Endometrium (tissue), 2 donors: ENCODE results near the gene MSN.

Source experiments
- FAIRE-seq: peaks from 2 replicates; lab custom pipeline; 2012; peaks lifted over from hg19 to GRCh38; lab: Jason Lieb, UNC
- donor health status: control.
- donor health status: control.

MSN gene

GRCh38 chrX:65674204-65674893 is 6.9 kb downstream of the MSN start:
- FAIRE-seq = no peak

- FAIRE-seq = no peak
Observed at GRCh38 chrX:65677954-65678469, 10.6 kb downstream of the MSN start.

GRCh38 chrX:65679071-65679540 is 11.7 kb downstream of the MSN start:
- FAIRE-seq = no peak

DNA sequence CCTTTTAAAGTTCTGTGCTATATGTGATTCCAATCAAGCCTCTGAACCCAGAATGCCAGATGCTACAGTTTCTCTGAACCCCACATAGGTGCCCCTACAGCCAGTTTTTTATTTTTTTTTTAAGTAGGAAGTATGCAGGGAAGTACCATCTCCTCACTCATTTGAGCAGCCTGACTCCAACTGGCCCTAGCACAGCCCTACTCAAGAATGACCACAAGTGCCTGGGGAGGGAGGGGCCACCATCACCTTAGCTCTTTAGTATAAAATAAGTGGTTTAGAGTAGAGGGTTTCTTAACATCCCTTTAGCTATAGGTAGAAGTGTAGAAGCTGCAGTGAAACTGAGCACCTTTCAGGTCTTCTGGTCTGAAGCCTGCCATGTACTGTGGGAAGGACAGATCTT is 14.4 kb downstream of the MSN start:
- FAIRE-seq = no peak

- no peak for FAIRE-seq
Observed at GRCh38 chrX:65685112-65685511, 17.7 kb downstream of the MSN start.

- FAIRE-seq = no peak
Observed at GRCh38 chrX:65686236-65686635, 18.8 kb downstream of the MSN start.

- no peak for FAIRE-seq
Observed at GRCh38 chrX:65687367-65687766, 19.9 kb downstream of the MSN start.

- FAIRE-seq = no peak
Observed at GRCh38 chrX:65688403-65688871, 21.0 kb downstream of the MSN start.

DNA sequence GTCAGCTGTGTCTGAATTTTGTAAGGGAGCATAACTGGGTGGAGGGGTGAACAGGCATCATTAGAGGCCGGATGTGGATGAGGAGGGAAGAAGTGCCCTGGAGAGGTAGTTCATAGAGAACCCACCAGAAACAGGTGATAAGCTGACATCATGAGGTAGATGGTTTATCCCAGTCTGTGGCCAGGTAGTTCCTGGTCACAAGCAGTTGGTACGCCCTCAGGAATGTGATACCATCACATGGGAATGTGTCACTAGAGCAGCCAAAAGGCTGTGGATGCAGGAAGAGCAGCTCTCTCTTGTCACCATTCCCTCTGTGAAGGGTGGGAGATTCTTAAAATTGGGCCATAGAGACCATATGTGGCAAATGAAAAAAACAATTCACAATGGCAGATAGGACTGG is 21.9 kb downstream of the MSN start:
- no peak for FAIRE-seq

DNA sequence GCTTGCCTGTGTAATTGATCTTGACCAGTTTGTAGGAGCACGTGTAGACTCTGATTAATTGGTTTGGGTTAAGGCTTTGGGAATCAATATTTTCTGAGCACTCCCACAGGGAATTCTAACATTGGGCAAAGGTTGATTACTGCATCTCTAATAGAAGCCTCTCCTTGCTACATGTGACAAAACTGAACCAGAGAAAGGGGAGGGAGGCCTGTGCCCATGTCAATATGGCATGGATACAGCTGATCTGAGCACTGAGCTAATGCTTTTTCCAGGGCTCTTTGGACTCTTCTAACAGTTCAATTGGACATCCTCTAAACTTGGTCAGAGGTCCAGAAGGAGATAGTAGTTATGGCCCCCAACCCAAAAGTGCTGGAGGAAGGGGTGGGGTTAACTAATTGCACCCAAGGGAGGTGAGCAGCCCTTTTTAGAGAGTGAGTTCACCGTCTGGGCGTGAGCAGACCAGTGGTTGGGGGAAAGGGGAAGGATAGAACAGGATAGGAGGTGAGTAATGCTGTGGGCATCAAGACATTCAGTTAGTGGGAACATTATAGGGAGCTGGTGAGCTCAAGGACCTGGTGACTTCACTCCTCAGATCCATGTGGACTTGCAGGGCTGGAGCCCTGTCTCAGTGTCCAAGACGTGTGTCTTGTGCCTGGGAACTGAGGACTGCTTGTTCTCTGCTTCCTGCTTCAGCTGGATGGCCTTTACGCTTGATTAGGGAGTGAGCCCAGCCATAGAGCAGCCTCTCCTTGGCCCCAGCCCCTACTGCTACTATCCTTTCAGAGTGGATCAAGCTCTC is 22.8 kb downstream of the MSN start:
- no peak for FAIRE-seq

DNA sequence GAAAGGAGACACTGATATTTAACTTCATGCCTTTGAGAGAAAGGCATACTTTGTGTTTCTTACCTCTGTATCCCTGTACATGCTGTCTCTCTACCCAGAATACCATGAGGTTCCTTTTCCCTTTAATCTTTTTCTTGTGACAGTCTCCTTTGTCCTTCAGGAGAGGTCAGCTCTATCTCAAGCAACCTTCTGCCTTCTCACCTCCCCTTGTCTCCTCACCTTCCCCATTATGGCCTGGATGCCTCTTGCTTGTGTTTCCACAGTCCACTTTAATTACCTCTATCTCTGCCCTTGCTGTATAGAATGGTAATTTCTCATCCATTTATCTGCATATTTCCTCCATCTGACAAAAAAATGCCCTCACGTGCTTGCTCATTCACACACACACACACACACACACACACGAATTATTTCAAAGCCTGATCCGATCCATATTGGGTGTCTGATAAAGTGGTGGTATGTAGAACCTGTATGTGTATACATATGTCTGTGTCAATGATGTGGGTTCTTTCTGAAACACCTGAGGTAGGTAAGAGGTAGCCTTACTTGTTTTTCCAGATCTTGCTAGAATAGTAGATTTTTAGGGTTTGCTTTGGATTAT is 28.5 kb downstream of the MSN start:
- no peak for FAIRE-seq

DNA sequence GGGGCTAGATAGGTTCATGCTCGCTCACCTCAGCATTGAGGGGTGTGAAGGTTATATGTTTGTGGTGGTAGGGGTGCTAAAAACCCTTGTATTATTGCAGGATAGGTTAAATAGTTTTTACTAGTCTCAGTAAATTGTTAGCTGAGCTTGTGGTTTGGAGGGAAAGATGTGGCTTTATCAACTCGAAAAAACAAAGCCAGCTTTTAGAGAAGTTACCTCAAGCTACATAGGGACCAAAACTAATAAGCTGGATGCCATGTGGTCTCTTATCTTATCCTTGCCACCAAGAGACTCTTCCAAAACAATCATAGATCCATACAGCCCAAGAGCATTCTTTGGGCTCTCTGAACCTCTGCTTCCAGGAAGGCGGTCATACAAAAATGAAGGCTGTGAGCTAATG is 29.2 kb downstream of the MSN start:
- no peak for FAIRE-seq

DNA sequence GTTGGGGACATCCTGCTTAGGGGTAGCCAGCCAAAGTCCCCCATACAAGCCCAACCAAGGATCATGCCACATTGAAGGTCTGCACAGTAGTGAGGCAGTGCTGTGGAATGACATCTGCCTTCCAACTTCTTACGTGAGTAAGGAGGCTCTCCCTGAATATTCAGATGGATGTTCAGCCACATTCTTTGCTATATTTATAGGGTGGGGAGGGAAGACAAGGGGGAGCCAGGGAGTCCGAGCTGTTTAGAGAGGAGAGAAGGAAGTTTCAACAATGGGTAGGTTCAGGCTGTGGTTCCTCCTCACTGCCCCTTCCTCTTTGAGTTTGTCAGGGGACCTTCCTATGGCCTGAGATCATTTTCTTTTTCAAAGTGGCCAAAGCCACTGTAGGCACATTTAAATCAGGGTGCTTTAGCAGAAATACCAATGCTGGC is 29.8 kb downstream of the MSN start:
- no peak for FAIRE-seq

DNA sequence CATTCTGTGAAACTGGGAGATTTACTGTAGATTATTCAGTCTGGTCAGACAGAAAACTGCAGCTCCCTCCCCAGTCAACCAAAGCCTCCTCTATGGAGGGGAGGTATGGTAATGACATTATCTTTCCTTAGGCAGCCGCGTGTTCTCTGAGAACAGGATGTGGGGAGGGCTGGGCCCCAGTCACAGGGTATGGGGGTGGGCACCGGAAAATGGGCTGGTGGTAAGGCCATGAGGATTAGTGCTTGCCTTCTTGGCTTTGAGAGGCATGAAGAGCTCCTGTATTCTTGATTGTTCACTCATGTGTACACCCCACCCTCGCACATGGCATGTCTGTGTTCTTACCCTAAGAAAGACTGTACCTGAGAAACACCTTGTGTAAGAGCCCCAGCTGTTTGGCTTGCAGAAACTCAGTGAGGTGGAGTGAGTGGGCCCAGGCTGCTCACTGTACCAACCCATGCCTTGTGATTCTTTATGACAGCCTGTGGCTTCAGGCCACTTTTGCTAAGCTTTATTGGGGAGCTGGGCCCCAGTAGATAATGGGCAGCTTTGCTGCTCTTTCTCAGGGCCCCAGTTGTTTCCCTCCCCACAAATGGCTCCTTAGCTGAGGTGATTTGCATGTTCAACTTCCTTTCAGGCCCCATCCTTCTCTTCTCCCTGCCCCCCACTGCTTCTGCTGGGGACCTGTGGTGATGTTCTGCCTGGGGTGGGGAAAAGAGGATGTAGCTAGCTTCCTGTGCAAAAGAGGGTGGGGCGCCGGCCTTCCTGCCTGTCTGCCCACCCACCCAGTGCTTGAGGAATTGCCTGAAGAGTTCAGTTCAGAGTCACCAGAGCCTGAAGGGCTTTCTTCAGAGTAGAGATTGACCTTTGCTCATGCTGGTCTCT is 30.7 kb downstream of the MSN start:
- FAIRE-seq = no peak

DNA sequence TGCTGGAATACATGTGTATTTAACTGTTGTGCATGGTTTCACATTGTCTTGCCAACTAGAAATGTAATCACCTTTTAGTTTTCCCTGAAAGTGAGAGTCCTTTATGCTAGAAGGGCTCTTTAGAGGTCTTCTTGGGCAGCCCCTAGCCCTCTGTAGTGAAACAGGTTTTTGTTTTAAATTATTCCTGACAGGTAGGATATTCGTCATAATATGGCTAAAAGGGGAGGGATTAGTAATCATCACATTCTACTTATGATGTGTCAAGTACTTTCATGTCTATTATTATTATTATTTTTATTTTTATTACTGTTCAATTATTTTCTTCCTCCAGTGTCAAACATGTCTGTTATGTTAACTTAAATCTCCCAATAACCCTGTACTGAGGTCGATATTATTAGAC is 35.5 kb downstream of the MSN start:
- FAIRE-seq = no peak

DNA sequence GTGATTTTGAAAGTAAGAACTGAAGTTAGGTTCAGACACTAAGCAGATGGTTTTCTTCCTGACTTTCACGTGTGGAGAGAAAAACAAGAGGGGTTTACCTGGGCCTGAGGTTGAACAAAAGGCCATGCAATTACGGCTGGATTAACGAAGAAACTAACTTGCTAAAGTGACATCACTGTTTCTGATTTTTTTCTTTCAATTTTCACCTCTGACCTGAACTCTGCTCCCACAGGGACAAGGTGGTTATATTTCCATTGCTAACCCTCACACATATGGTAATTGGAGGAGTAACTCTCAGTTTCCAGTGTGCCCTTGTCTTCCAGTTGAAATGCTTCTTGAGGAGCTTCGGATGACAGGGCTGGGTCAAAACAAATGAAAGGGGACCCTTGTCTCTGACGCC is 38.0 kb downstream of the MSN start:
- no peak for FAIRE-seq

- FAIRE-seq = no peak
Observed at GRCh38 chrX:65706041-65706828, 38.8 kb downstream of the MSN start.

DNA sequence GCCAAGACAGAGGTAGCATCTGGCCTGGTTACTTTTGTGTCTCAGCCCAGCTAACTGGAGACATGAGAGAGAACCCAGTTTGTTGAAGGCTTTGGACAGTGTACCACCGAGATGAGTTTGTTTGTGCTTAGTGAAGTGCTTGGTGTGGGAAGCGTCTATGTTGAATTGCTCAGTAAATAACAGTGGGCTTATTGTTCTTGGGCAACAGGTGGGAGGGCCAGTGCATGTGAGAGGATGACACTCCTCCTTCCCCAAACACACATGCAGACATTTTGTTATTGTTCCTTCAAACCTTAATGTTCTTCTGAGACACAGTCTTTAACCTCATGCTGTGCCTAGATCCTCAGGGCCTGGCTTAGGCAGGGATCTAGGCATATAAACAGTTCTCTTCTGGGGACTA is 39.7 kb downstream of the MSN start:
- FAIRE-seq = no peak

DNA sequence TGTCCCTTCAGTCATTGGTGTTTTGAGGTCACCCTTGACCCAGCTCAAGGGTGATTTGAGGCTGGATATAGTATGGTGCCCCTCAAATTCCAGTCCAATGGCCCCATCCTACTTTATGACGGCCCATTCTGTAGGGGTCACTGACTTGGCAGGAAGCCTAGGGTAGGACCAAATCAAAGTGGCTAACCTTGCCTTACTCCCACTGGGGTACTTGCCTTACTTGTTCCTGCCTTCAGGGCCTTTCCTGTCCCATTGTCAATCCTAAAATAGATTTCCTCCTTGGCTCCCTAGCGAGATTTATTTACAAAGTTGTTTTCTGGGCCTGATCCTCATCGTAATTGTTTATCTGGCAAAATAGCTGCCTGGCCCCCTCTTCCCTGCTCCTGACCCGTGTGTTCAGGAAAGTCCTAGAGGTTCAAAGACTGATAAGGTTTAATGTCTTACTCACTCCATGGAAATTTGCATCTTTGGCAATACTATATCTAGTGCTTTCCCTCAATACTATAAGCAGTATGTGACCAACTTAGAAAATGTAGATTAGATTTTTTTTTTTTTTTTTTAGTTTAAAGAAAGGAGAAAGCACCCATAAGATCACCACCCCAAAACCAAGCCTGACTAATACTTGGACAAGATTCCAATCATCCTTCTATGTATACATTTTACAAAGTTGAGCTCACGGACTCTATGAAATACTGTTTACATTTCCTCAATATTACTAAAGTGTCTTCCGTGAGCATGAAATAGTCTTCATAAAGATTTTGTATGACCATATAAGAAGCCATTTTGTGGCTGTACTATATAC is 44.8 kb downstream of the MSN start:
- no peak for FAIRE-seq

- no peak for FAIRE-seq
Observed at GRCh38 chrX:65718538-65718937, 51.1 kb downstream of the MSN start.
